ENCODE results near the gene TFB2M. TPM values are rescaled to one million over a fixed set of nuclear protein-coding genes. Genes with fewer than 3 reads are reported as not detected.

Gene TFB2M
- total RNA-seq, 2 experiments from 2014 or later, result 8.0 to 9.0 TPM

DNA sequence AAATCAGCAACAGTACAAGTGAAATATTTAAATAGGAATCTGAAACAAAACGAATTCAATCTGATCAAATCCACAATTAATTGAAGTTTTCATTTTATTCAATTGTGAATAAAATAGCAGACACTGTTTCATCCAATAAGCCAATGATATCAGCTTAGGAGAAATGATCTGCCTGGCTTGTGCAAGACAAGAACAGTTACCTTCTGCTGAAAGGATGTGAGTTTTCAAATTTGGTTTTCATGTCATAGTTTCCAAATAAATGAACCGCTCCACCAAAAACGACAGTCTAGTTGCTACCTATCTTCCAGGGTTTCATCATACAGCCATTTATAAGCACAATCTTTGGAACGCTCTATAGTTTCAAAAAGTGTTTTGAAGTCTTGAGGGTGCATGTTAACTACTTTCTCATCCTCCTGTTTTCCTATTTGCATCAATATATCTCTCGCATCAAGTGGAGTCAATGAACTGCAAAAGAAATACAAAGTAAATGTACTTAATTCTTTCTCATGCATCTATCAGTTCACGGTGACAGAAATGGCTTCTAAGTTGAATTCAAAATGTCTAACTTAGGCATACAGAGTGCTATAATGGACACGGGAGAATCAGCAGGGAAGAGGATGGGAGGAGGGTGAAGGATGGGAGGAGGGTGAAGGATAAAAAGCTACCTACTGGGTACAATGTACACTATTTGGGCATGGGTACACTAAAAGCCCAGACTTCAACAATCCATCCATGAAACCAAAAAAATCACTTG lies 25.1 kb downstream of the TFB2M start:
- TF ChIP-seq, protein P1, sequence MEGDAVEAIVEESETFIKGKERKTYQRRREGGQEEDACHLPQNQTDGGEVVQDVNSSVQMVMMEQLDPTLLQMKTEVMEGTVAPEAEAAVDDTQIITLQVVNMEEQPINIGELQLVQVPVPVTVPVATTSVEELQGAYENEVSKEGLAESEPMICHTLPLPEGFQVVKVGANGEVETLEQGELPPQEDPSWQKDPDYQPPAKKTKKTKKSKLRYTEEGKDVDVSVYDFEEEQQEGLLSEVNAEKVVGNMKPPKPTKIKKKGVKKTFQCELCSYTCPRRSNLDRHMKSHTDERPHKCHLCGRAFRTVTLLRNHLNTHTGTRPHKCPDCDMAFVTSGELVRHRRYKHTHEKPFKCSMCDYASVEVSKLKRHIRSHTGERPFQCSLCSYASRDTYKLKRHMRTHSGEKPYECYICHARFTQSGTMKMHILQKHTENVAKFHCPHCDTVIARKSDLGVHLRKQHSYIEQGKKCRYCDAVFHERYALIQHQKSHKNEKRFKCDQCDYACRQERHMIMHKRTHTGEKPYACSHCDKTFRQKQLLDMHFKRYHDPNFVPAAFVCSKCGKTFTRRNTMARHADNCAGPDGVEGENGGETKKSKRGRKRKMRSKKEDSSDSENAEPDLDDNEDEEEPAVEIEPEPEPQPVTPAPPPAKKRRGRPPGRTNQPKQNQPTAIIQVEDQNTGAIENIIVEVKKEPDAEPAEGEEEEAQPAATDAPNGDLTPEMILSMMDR (IDR thresholded peaks at IDR 0.05), result no peak
- Mint-ChIP-seq H3K27ac (no peak overlapping the region), H3K4me1 (ENCODE audit: low read depth) (no peaks in the 10 kb centered on the region), H3K36me3 (ENCODE audit: low read depth) (peaks cover 57% of the 10 kb centered on the region), H3K4me3 (no peak overlapping the region), H3K9me3 (no peaks in the 10 kb centered on the region), H3K27me3 (no peaks in the 10 kb centered on the region)
- no peaks in the 10 kb centered on the region for H3K4me1 ChIP-seq (ENCODE audit: insufficient read depth, low read length)
- intact Hi-C loops (cut with DNase I, micrococcal nuclease), result no loop called here
- CTCF ChIA-PET, result no interaction called here
- DNase-seq (no peak), ATAC-seq (ENCODE audit: poor library complexity) (no peak)
- no peaks in the 10 kb centered on the region for H3K9me3 ChIP-seq (ENCODE audit: control insufficient read depth in 1 of 2, insufficient read depth in 1 of 2, low read length in 2 of 2)
- H3K36me3 ChIP-seq (ENCODE audit: insufficient read depth, low read length), result peaks cover 47% of the 10 kb centered on the region
- POLR2A ChIA-PET, result no interaction called here
- H3K27ac ChIP-seq (ENCODE audit: low read depth in 1 of 2, low read length in 2 of 2), result no peak overlapping the region
- H3K27me3 ChIP-seq (ENCODE audit: control insufficient read depth in 1 of 2, insufficient read depth in 2 of 2, low read length in 2 of 2), result no peaks in the 10 kb centered on the region
- H3K4me3 ChIP-seq (ENCODE audit: low read length), result no peak overlapping the region

DNA sequence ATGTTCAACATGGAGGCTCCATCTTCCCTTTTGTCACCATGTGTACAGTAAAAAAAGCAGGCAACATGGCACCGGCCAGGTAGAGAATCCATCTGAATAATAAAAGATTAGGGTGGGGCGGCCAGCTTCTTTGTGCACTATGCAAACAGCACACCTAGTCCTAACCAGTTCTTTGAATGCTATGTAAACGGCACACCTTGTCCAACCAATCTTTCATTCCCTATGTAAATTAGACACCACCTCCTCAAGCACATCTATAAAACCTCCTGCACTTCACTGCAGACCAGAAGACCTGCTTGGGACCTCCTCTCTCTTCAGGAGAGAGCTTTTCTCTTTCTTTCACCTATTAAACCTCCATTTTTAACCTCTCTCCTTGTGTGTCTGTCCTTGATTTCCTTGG lies 28.2 kb downstream of the TFB2M start:
- CTCF ChIA-PET, result no interaction called here

DNA sequence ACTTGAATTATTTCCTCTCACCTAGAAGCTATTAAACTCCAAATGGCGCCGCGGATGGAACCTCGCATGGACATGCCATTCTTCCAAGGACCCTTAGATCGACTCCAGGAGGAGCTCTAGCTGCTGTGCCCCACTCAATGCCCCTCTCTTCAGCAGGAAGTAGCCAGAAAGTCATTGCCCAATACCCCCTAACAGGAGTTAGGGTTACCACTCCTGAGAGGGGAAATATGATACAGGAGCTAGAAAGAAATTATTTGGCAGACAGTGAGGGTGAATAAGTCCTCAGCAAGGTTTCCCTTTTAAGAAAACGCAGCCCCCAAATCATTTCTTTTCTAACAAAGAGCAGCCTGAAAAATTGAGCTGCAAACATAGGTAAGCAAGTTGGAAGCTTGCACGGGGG lies 28.6 kb downstream of the TFB2M start:
- no peaks in the 10 kb centered on the region for H3K27me3 ChIP-seq (ENCODE audit: control insufficient read depth in 1 of 2, insufficient read depth in 2 of 2, low read length in 2 of 2)

More for the DNA sequence above, 28.2 kb downstream of the TFB2M start:
- Mint-ChIP-seq H3K9me3 (no peaks in the 10 kb centered on the region), H3K36me3 (ENCODE audit: low read depth) (peaks cover 30% of the 10 kb centered on the region), H3K27ac (no peak overlapping the region), H3K4me1 (ENCODE audit: low read depth) (no peaks in the 10 kb centered on the region), H3K27me3 (no peaks in the 10 kb centered on the region), H3K4me3 (no peak overlapping the region)
- H3K27ac ChIP-seq (ENCODE audit: low read depth in 1 of 2, low read length in 2 of 2), result no peak overlapping the region
- no peaks in the 10 kb centered on the region for H3K9me3 ChIP-seq (ENCODE audit: control insufficient read depth in 1 of 2, insufficient read depth in 1 of 2, low read length in 2 of 2)
- ATAC-seq (ENCODE audit: poor library complexity) (no peak), DNase-seq (no peak)
- no peak overlapping the region for H3K4me3 ChIP-seq (ENCODE audit: low read length)
- TF ChIP-seq, protein P1 (IDR thresholded peaks at IDR 0.05), result no peak
- POLR2A ChIA-PET, result no interaction called here
- H3K4me1 ChIP-seq (ENCODE audit: insufficient read depth, low read length), result no peaks in the 10 kb centered on the region
- no peaks in the 10 kb centered on the region for H3K27me3 ChIP-seq (ENCODE audit: control insufficient read depth in 1 of 2, insufficient read depth in 2 of 2, low read length in 2 of 2)
- H3K36me3 ChIP-seq (ENCODE audit: insufficient read depth, low read length), result peaks cover 23% of the 10 kb centered on the region
- intact Hi-C loops (cut with DNase I, micrococcal nuclease), result no loop called here

More for the DNA sequence above, 28.6 kb downstream of the TFB2M start:
- no peak overlapping the region for H3K27ac Mint-ChIP-seq
- peaks cover 25% of the 10 kb centered on the region for H3K36me3 Mint-ChIP-seq (ENCODE audit: low read depth)
- Histone ChIP-seq H3K9me3 (ENCODE audit: control insufficient read depth in 1 of 2, insufficient read depth in 1 of 2, low read length in 2 of 2) (no peaks in the 10 kb centered on the region), H3K4me3 (ENCODE audit: low read length) (no peak overlapping the region), H3K27ac (ENCODE audit: low read depth in 1 of 2, low read length in 2 of 2) (no peak overlapping the region), H3K36me3 (ENCODE audit: insufficient read depth, low read length) (peaks cover 19% of the 10 kb centered on the region), H3K4me1 (ENCODE audit: insufficient read depth, low read length) (no peaks in the 10 kb centered on the region)
- ATAC-seq (ENCODE audit: poor library complexity) (no peak), DNase-seq (no peak)
- no peak overlapping the region for H3K4me3 Mint-ChIP-seq
- H3K27me3 Mint-ChIP-seq, result no peaks in the 10 kb centered on the region
- H3K4me1 Mint-ChIP-seq (ENCODE audit: low read depth), result no peaks in the 10 kb centered on the region
- H3K9me3 Mint-ChIP-seq, result no peaks in the 10 kb centered on the region
- ChIA-PET POLR2A (no interaction called here), CTCF (no interaction called here)
- intact Hi-C loops (cut with DNase I, micrococcal nuclease), result no loop called here
- TF ChIP-seq, protein P1 (IDR thresholded peaks at IDR 0.05), result no peak
